GM23338 (cell line): Measurements from ENCODE around the gene IBSP. TPM values are rescaled to one million over a fixed set of nuclear protein-coding genes. Genes with fewer than 3 reads are reported as not detected.

Experiments used
- ATAC-seq: fragments of 200-7000 bp; cut with Tn5 transposase; 3 replicates; pipeline ENCODE4 v1.9.1; 2020
- DNase-seq: peaks from one replicate; pipeline ENCODE4 v3.0.0-alpha.2; 2015; ENCODE audit warnings: low spot score
- H2AFZ ChIP-seq: fragments of 200-600 bp; sonication (generic); 2 replicates; pipeline ENCODE4 v1.8.0; 2016; ENCODE audit warnings: antibody characterized with exemption, mild to moderate bottlenecking, moderate library complexity
- H3F3A ChIP-seq: fragments of 200-600 bp; sonication (generic); replicated peaks from 2 replicates; pipeline ENCODE4 v1.8.0; 2017; ENCODE audit warnings: antibody characterized with exemption, mixed run types, low read depth
- H3K27ac ChIP-seq: fragments of 200-600 bp; sonication (generic); 2 replicates; pipeline ENCODE4 v1.6.1; 2016; ENCODE audit warnings: low read depth
- H3K27me3 ChIP-seq: fragments of 200-600 bp; sonication (generic); 2 replicates; pipeline ENCODE4 v1.8.0; 2016; ENCODE audit warnings: mild to moderate bottlenecking, mixed run types, moderate library complexity; ENCODE audit not compliant: insufficient read depth
- H3K36me3 ChIP-seq: fragments of 200-600 bp; sonication (generic); 2 replicates; pipeline ENCODE4 v1.8.0; 2016; ENCODE audit warnings: mild to moderate bottlenecking; ENCODE audit not compliant: insufficient read depth
- H3K4me1 ChIP-seq: fragments of 200-600 bp; sonication (generic); 2 replicates; pipeline ENCODE4 v1.8.0; 2016; ENCODE audit warnings: mild to moderate bottlenecking, moderate library complexity; ENCODE audit not compliant: insufficient read depth
- H3K4me2 ChIP-seq: fragments of 200-600 bp; sonication (generic); 2 replicates; pipeline ENCODE4 v1.7.1; 2017; ENCODE audit warnings: mixed run types
- H3K4me3 ChIP-seq: fragments of 200-600 bp; sonication (generic); 2 replicates; pipeline ENCODE4 v1.6.1; 2016; ENCODE audit warnings: mixed run types
- H3K79me2 ChIP-seq: fragments of 200-600 bp; sonication (generic); replicated peaks from 2 replicates; pipeline ENCODE4 v1.8.0; 2017; ENCODE audit warnings: mild to moderate bottlenecking; ENCODE audit not compliant: insufficient read depth
- H3K9me2 ChIP-seq: fragments of 200-600 bp; sonication (generic); 2 replicates; pipeline ENCODE4 v1.8.0; 2017; ENCODE audit not compliant: insufficient read depth
- H4K20me1 ChIP-seq: fragments of 200-600 bp; sonication (generic); replicated peaks from 2 replicates; pipeline ENCODE4 v1.8.0; 2017; ENCODE audit warnings: mild to moderate bottlenecking; ENCODE audit not compliant: insufficient read depth
- H3K27ac Mint-ChIP-seq: 2 replicates; pipeline ENCODE4 v1.8.0; 2020; ENCODE audit warnings: inconsistent platforms, mild to moderate bottlenecking, moderate library complexity, mixed read lengths
- H3K27me3 Mint-ChIP-seq: 3 replicates; pipeline ENCODE4 v1.8.0; 2022; ENCODE audit warnings: low read depth, mild to moderate bottlenecking, moderate library complexity, mixed read lengths, inconsistent platforms; ENCODE audit not compliant: insufficient read depth, poor library complexity
- H3K36me3 Mint-ChIP-seq: 3 replicates; pipeline ENCODE4 v1.8.0; 2021; ENCODE audit warnings: low read depth, mild to moderate bottlenecking, inconsistent platforms, moderate library complexity, mixed read lengths
- H3K4me1 Mint-ChIP-seq: 3 replicates; pipeline ENCODE4 v1.8.0; 2020; ENCODE audit warnings: mild to moderate bottlenecking, inconsistent platforms, mixed read lengths
- H3K4me3 Mint-ChIP-seq: 3 replicates; pipeline ENCODE4 v1.8.0; 2021; ENCODE audit warnings: moderate library complexity, mild to moderate bottlenecking, inconsistent platforms, mixed read lengths
- H3K9me3 Mint-ChIP-seq: 3 replicates; pipeline ENCODE4 v1.8.0; 2020; ENCODE audit warnings: moderate library complexity, mild to moderate bottlenecking, inconsistent platforms, mixed read lengths
- CREB1 ChIP-seq: fragments of 250-450 bp; sonication (Bioruptor Pico); IDR thresholded peaks from 2 replicates; pipeline ENCODE4 v1.5.0; 2020; ENCODE audit warnings: low read depth, mild to moderate bottlenecking, moderate library complexity
- JUNB ChIP-seq: IDR thresholded peaks from one replicate; pipeline ENCODE4 v1.6.1; 2016; ENCODE audit warnings: antibody characterized with exemption; ENCODE audit not compliant: unreplicated experiment
- POLR2AphosphoS5 ChIP-seq: IDR thresholded peaks from 2 replicates; pipeline ENCODE4 v1.6.1; 2016; ENCODE audit warnings: antibody characterized with exemption, low read depth
- ZNF114 ChIP-seq: fragments of 250-450 bp; sonication (Bioruptor Pico); IDR thresholded peaks from 2 replicates; pipeline ENCODE4 v1.5.0; 2020; ENCODE audit warnings: mild to moderate bottlenecking, moderate library complexity
- polyA plus RNA-seq: library from polyadenylated mRNA; unstranded; fragments of >200 nt; fragmentation: Nextera tagmentation; extraction: Ambion mirVana; gene quantifications from 2 replicates; pipeline ENCODE4 v1.2.1, GENCODE V29; 2016
- total RNA-seq: library from RNA; depleted of rRNA; stranded (reverse); fragments of >200 nt; shearing (Covaris generic); gene quantifications from 2 replicates; pipeline ENCODE4 v1.2.3, GENCODE V29; 2014
- TF ChIP-seq, protein P1 (sequence below): fragments of 250-450 bp; sonication (Bioruptor Pico); IDR thresholded peaks from 2 replicates; pipeline ENCODE4 v1.5.0; 2020; ENCODE audit warnings: mild to moderate bottlenecking, moderate library complexity
- TF ChIP-seq, protein P2 (sequence below): IDR thresholded peaks from 2 replicates; pipeline ENCODE4 v1.6.1; 2016; ENCODE audit warnings: antibody characterized with exemption

IBSP gene
- total and polyA plus RNA-seq, 2 experiments from 2014 or later: not detected

DNA sequence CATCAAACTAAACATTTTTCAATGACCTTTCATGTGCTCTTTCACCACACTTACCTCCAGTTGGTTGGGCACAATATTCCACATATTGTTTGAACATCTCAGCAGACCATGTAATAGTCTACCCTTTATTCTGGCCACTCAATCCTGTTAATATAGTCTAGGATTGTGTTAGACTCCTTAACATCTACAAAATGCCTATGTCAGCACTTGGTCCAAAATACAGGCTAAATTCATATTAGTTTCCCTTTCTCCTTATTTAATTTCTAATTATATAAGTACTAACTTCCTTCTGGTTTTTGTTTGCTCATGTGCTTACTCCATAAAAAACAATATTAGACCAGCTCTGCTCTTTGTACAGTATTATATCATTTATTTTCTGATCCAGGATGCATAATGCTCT is 54.5 kb downstream of the IBSP start (continued):
- TF ChIP-seq, protein P1, sequence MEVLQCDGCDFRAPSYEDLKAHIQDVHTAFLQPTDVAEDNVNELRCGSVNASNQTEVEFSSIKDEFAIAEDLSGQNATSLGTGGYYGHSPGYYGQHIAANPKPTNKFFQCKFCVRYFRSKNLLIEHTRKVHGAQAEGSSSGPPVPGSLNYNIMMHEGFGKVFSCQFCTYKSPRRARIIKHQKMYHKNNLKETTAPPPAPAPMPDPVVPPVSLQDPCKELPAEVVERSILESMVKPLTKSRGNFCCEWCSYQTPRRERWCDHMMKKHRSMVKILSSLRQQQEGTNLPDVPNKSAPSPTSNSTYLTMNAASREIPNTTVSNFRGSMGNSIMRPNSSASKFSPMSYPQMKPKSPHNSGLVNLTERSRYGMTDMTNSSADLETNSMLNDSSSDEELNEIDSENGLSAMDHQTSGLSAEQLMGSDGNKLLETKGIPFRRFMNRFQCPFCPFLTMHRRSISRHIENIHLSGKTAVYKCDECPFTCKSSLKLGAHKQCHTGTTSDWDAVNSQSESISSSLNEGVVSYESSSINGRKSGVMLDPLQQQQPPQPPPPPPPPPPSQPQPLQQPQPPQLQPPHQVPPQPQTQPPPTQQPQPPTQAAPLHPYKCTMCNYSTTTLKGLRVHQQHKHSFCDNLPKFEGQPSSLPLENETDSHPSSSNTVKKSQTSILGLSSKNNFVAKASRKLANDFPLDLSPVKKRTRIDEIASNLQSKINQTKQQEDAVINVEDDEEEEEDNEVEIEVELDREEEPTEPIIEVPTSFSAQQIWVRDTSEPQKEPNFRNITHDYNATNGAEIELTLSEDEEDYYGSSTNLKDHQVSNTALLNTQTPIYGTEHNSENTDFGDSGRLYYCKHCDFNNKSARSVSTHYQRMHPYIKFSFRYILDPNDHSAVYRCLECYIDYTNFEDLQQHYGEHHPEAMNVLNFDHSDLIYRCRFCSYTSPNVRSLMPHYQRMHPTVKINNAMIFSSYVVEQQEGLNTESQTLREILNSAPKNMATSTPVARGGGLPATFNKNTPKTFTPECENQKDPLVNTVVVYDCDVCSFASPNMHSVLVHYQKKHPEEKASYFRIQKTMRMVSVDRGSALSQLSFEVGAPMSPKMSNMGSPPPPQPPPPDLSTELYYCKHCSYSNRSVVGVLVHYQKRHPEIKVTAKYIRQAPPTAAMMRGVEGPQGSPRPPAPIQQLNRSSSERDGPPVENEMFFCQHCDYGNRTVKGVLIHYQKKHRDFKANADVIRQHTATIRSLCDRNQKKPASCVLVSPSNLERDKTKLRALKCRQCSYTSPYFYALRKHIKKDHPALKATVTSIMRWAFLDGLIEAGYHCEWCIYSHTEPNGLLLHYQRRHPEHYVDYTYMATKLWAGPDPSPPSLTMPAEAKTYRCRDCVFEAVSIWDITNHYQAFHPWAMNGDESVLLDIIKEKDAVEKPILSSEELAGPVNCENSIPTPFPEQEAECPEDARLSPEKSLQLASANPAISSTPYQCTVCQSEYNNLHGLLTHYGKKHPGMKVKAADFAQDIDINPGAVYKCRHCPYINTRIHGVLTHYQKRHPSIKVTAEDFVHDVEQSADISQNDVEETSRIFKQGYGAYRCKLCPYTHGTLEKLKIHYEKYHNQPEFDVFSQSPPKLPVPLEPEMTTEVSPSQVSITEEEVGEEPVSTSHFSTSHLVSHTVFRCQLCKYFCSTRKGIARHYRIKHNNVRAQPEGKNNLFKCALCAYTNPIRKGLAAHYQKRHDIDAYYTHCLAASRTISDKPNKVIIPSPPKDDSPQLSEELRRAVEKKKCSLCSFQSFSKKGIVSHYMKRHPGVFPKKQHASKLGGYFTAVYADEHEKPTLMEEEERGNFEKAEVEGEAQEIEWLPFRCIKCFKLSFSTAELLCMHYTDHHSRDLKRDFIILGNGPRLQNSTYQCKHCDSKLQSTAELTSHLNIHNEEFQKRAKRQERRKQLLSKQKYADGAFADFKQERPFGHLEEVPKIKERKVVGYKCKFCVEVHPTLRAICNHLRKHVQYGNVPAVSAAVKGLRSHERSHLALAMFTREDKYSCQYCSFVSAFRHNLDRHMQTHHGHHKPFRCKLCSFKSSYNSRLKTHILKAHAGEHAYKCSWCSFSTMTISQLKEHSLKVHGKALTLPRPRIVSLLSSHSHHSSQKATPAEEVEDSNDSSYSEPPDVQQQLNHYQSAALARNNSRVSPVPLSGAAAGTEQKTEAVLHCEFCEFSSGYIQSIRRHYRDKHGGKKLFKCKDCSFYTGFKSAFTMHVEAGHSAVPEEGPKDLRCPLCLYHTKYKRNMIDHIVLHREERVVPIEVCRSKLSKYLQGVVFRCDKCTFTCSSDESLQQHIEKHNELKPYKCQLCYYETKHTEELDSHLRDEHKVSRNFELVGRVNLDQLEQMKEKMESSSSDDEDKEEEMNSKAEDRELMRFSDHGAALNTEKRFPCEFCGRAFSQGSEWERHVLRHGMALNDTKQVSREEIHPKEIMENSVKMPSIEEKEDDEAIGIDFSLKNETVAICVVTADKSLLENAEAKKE: no peak
- TF ChIP-seq, protein P2, sequence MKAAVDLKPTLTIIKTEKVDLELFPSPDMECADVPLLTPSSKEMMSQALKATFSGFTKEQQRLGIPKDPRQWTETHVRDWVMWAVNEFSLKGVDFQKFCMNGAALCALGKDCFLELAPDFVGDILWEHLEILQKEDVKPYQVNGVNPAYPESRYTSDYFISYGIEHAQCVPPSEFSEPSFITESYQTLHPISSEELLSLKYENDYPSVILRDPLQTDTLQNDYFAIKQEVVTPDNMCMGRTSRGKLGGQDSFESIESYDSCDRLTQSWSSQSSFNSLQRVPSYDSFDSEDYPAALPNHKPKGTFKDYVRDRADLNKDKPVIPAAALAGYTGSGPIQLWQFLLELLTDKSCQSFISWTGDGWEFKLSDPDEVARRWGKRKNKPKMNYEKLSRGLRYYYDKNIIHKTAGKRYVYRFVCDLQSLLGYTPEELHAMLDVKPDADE: no peak
- no peak for TF ChIP-seq JUNB
- TF ChIP-seq ZNF114 (CRISPR knock-in tag): no peak

DNA sequence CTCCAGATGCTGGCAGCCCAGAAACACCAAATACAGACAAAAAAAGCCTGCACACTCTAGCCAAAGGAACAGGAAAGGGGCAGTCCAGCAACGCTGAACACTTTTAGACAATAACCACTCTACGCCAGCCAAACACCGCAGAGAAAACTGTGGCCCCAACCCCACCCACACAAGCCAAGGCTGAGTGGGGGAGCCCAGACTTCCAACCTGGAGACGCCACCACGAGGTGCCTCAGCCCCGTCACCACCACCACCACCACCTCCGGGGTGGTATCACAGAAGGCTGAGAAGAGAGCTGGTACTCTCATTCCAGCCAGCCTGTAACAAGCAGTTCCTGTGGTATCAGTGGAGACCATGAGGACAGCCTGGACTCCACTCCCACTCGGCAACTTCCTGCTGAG is 56.2 kb downstream of the IBSP start:
- no peaks in the 10 kb centered on the region for H3K9me3 Mint-ChIP-seq
- no peak overlapping the region for H2AFZ ChIP-seq
- H3K9me2 ChIP-seq: no peaks in the 10 kb centered on the region; the same call in 1 of the 2 replicates
- no peaks in the 10 kb centered on the region for H3K27me3 ChIP-seq
- ATAC-seq (no peak), DNase-seq (no peak)
- H3K4me1 ChIP-seq: peaks cover 17% of the 10 kb centered on the region
- H3K4me2 ChIP-seq: no peak overlapping the region
- H3K27ac Mint-ChIP-seq: no peak overlapping the region
- no peak overlapping the region for H3K4me3 ChIP-seq
- TF ChIP-seq CREB1 (CRISPR knock-in tag) (no peak), POLR2AphosphoS5 (no peak)
- H4K20me1 ChIP-seq: no peaks in the 10 kb centered on the region
- H3K79me2 ChIP-seq: no peaks in the 10 kb centered on the region
- H3K4me1 Mint-ChIP-seq: peaks cover 33% of the 10 kb centered on the region
- peaks cover 3% of the 10 kb centered on the region for H3K27me3 Mint-ChIP-seq
- H3F3A ChIP-seq: no peaks in the 10 kb centered on the region
- H3K27ac ChIP-seq: no peak overlapping the region
- H3K4me3 Mint-ChIP-seq: no peak overlapping the region
- no peaks in the 10 kb centered on the region; the same call in 2 of the 3 replicates for H3K36me3 Mint-ChIP-seq
- H3K36me3 ChIP-seq: no peaks in the 10 kb centered on the region
